Ishikawa (cell line): ENCODE results near the gene OPCML.

Experiments used
- CEBPB ChIP-seq: IDR thresholded peaks from 2 replicates; pipeline ENCODE4 v1.6.1; 2012
- CREB1 ChIP-seq: IDR thresholded peaks from 2 replicates; pipeline ENCODE4 v1.6.1; 2012; ENCODE audit warnings: low read depth
- EGR1 ChIP-seq: IDR thresholded peaks from 2 replicates; pipeline ENCODE4 v1.6.1; 2012
- EP300 ChIP-seq: IDR thresholded peaks from 2 replicates; pipeline ENCODE4 v1.6.1; 2012; ENCODE audit warnings: borderline replicate concordance
- FOXM1 ChIP-seq: IDR thresholded peaks from 2 replicates; pipeline ENCODE4 v1.6.1; 2012; ENCODE audit warnings: low read depth, borderline replicate concordance
- NFIC ChIP-seq: IDR thresholded peaks from 2 replicates; pipeline ENCODE4 v1.6.1; 2012
- RAD21 ChIP-seq: IDR thresholded peaks from 2 replicates; pipeline ENCODE4 v1.6.1; 2012; ENCODE audit warnings: low read depth
- TAF1 ChIP-seq: IDR thresholded peaks from 2 replicates; pipeline ENCODE4 v1.6.1; 2012; ENCODE audit warnings: low read depth, mild to moderate bottlenecking
- TCF12 ChIP-seq: IDR thresholded peaks from 2 replicates; pipeline ENCODE4 v1.6.1; 2012; ENCODE audit warnings: low read depth
- TEAD4 ChIP-seq: IDR thresholded peaks from 2 replicates; pipeline ENCODE4 v1.6.1; 2012
- YY1 ChIP-seq: IDR thresholded peaks from 2 replicates; pipeline ENCODE4 v1.6.1; 2012; ENCODE audit warnings: low read depth
- ZBTB7A ChIP-seq: IDR thresholded peaks from 2 replicates; pipeline ENCODE4 v1.6.1; 2012; ENCODE audit warnings: low read depth
- TF ChIP-seq, protein P1 (sequence below): IDR thresholded peaks from 2 replicates; pipeline ENCODE4 v1.6.1; 2012
- TF ChIP-seq, protein P2 (sequence below): IDR thresholded peaks from 2 replicates; pipeline ENCODE4 v1.6.1; 2012
- TF ChIP-seq, protein P3 (sequence below): IDR thresholded peaks from 2 replicates; pipeline ENCODE4 v1.6.1; 2012; ENCODE audit warnings: low read depth, mild to moderate bottlenecking

Gene OPCML

DNA sequence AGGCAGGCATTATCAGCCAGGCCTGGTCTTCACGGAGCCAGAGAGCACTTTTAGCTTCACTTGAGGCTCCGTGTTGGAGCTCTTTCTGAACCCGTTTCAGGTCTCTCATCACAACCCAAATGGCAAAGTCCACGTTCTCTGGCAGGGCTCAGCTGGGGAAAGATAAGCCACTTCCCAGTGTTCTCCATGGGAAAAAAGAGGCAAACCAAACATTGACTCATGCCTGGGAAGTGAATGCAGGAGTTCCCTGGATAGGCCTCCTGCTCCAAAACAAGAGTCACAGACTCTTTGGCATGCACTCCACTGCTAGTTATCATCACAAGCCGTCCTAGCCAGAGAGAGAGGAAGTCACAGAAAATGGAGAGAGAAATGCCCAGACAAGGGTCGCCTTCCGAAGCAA is 11.6 kb downstream of the OPCML start:
- no peak for TF ChIP-seq EGR1

DNA sequence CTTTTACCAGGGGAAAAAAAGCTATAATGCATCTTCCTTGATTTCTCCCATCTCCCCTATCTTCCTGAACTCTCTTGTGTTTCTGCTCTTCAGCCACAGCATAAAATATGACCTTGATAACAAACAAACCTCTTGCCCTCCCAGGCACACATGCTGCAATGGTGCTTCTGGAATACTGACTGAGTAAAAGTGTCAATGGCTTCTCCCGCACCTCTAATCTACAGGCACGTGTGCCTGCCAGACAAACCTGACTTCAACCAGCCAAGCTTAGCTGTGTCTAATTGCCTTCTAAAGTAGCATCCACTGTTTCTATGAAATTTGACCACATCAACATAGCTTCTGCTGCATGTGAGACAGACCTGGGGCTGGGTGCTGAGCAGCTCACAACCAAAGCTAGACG is 12.7 kb downstream of the OPCML start:
- no peak for TF ChIP-seq CREB1
- no peak for TF ChIP-seq YY1
- no peak for TF ChIP-seq FOXM1
- TF ChIP-seq, protein P1, sequence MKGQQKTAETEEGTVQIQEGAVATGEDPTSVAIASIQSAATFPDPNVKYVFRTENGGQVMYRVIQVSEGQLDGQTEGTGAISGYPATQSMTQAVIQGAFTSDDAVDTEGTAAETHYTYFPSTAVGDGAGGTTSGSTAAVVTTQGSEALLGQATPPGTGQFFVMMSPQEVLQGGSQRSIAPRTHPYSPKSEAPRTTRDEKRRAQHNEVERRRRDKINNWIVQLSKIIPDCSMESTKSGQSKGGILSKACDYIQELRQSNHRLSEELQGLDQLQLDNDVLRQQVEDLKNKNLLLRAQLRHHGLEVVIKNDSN = no peak
- TF ChIP-seq EP300 = no peak
- TF ChIP-seq, protein P2, sequence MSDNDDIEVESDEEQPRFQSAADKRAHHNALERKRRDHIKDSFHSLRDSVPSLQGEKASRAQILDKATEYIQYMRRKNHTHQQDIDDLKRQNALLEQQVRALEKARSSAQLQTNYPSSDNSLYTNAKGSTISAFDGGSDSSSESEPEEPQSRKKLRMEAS = no peak
- TF ChIP-seq TAF1 = no peak

DNA sequence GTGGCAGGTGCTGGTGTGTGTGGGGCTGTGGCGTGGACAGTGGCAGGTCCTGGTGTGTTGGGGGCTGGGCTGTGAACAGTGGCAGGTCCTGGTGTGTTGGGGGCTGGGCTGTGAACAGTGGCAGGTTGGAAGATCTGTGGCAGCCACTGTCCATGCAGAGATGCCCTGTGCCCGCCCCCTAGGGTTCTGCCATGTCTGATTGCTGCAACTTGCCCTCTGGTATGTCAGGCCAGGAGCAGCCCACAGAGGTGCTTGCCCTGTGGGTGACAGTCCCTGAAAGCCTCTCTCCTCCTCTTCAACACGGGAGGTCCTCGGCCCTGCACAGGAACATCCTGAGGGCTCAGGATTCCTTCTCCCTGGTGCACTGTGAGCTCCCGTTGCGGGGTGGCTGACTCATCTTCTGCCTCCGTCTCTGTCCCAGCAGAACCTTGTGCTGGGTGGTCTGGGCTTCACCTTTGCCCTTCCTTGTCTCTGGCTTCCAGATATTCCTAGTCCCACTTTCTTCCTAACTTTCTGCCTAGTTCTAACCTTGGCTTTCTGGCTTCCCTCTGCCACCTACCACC is 13.5 kb downstream of the OPCML start:
- TF ChIP-seq CEBPB (no peak), TAF1 (no peak), FOXM1 (no peak), EGR1 (no peak), TCF12 (no peak), RAD21 (no peak), ZBTB7A (no peak), TEAD4 (no peak), NFIC (no peak), EP300 (no peak), CREB1 (no peak), YY1 (no peak)
- TF ChIP-seq, protein P2 = no peak
- TF ChIP-seq, protein P1 = no peak
- TF ChIP-seq, protein P3, sequence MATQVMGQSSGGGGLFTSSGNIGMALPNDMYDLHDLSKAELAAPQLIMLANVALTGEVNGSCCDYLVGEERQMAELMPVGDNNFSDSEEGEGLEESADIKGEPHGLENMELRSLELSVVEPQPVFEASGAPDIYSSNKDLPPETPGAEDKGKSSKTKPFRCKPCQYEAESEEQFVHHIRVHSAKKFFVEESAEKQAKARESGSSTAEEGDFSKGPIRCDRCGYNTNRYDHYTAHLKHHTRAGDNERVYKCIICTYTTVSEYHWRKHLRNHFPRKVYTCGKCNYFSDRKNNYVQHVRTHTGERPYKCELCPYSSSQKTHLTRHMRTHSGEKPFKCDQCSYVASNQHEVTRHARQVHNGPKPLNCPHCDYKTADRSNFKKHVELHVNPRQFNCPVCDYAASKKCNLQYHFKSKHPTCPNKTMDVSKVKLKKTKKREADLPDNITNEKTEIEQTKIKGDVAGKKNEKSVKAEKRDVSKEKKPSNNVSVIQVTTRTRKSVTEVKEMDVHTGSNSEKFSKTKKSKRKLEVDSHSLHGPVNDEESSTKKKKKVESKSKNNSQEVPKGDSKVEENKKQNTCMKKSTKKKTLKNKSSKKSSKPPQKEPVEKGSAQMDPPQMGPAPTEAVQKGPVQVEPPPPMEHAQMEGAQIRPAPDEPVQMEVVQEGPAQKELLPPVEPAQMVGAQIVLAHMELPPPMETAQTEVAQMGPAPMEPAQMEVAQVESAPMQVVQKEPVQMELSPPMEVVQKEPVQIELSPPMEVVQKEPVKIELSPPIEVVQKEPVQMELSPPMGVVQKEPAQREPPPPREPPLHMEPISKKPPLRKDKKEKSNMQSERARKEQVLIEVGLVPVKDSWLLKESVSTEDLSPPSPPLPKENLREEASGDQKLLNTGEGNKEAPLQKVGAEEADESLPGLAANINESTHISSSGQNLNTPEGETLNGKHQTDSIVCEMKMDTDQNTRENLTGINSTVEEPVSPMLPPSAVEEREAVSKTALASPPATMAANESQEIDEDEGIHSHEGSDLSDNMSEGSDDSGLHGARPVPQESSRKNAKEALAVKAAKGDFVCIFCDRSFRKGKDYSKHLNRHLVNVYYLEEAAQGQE = no peak

DNA sequence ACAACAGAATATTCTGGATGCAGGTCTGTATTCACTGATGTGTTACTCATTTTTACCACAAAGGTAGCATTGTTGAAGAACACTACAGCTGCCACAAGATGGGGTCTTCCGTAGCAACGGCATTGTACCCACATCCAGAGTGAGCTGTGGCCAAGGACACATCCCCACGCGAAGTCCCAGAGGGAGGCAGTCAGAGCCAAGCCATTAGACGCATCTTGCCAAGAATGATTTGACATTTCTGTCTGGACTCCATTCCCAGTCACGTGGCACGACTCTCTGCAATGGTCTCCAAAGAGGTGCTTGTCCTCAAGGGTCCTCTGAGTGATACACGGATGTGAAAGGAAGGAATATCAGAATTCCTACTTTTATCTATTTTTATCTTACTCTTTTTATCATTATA is 15.5 kb downstream of the OPCML start:
- no peak for TF ChIP-seq YY1
- no peak for TF ChIP-seq TCF12
- no peak for TF ChIP-seq TEAD4
- TF ChIP-seq EGR1 = no peak
- no peak for TF ChIP-seq CREB1
- TF ChIP-seq, protein P3 = no peak

DNA sequence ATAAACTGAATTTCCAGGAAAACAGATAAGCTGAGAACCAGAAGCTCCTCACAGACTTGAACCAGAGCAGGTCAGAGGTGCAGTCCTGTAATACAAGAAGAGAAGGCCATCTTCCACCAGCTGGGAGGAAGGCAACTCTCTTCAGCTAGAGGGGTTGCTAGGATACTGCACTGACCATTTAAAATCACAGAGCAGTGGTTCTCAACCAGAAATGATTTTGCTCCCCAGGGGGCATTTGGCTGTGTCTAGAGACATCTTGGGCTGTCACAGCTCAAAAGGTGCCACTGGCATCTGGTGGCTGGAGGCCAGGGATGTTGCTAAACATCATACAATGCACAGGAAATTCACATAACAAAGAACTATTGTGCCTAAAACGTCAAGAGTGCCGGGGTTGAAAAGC is 17.2 kb downstream of the OPCML start:
- TF ChIP-seq YY1 (no peak), EGR1 (no peak), TAF1 (no peak), RAD21 (no peak), EP300 (no peak), CREB1 (no peak), TCF12 (no peak), CEBPB (no peak), FOXM1 (no peak), TEAD4 (no peak), NFIC (no peak), ZBTB7A (no peak)
- TF ChIP-seq, protein P3 = no peak
- TF ChIP-seq, protein P2 = no peak
- TF ChIP-seq, protein P1 = no peak
